HG03103 (cell line): Measurements from ENCODE around the gene WDR20.
"Not testable (repeated sequence)": the region's sequence is repeated elsewhere in the genome, so short reads cannot be mapped to it uniquely, and the experiment has no call there.

Source experiments
- ATAC-seq: cut with Tn5 transposase; IDR thresholded peaks from one replicate; pipeline ENCODE4 v1.9.1; 2021; ENCODE audit warnings: low read depth; ENCODE audit not compliant: unreplicated experiment

Gene WDR20

DNA sequence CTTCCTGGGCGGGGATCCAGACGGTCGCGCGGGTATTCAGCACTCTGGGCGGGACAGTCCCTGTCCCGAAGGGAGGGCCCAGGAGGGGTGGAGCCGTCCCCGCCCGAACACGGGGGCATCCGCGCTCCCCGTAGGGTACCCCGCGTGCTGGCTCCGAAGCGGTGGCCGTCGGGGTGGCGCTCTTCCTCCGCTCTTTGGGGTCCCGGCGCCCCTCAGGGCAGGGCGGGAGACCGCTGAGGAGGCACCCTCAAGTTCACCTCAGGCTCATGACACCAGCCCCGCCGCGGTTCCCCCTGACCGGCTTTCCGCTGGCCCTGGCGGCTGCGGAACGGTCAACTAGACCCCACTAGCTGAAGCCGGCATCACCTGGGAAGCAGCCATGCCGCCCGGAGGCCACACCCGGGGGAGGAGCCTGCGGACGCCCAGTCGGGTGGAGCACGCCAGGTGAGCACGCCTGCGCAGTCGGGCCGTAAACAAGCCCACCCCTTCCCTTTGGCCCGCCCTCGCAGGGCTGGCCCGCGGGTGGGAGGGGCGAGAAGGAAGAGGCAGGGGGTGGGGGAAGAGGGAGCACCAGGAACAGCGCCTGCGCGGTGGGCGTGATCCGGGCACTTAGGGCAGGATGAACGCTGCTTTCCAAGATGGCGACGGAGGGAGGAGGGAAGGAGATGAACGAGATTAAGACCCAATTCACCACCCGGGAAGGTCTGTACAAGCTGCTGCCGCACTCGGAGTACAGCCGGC is at the start of gene WDR20:
TSS of gene WDR20 (plus strand) at position 612 of the 741 bp plus-strand sequence. CDS start at position 639, 27 bp downstream.
- ATAC-seq, result peak; percentile 88

DNA sequence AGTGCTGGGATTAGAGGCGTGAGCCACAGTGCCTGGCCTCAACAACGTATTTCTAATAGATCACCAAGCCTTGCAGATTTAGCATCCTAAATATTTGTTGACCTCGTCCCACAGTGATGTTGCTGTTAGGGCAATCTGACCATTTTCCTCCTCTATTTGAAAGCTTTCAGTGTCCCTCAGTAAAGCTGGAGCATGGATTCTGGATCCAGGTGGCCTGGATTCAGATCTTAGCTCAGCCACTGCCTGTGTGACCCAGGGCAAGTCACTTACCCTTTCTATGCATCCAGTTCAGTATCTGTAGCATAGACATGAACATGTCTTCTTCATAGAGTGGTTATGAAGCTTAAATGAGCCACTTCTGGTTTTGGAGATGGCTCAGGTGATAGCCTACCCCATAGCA is 49.0 kb upstream of the WDR20 start:
- ATAC-seq, result no peak

DNA sequence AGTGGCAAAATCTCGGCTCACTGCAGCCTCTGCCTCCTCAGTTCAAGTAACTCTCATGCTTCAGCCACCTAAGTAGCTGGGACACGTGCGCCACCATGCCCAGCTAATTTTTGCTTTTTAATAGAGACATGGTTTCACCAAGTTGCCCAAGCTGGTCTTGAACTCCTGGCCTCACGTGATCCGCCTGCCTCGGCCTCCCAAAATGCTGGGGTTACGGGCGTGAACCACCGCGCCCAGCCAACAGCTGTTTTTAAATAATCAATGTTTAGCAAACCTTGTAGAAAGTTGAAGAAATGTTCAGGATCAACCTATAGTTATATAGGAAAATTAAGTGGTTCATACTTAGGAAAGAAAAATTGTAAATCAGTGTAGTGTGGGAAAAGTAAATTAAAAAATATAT is 46.9 kb upstream of the WDR20 start:
- ATAC-seq, result no peak

DNA sequence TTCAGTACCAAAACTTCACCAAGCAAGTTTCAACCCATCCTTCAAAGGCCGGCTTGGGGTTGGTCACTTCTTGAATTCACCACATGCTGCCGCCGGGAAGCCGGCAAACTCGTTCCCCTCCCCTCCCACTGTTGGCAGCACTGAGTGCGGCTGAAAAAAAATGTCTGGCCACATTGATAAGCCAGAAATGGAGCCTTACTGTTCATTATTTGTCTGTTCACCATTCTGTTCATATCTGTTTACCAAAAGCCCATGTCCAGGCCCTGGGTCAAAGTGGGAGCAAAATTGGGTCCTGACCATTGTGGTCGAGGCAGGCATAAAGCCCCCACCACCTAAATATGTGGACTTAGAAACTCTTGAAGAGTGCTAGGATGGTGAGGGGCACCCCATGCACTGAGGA is 45.6 kb upstream of the WDR20 start:
- no peak for ATAC-seq

GRCh38 chr14:102095231-102095870 is 44.3 kb upstream of the WDR20 start:
- no peak for ATAC-seq

GRCh38 chr14:102095871-102096568 is 43.7 kb upstream of the WDR20 start:
- ATAC-seq, result no peak

- ATAC-seq, result no peak
These were observed 43.0 kb upstream of the WDR20 start for GRCh38 chr14:102096569-102097188.

- no peak for ATAC-seq
These were observed 42.1 kb upstream of the WDR20 start for GRCh38 chr14:102097441-102098135.

DNA sequence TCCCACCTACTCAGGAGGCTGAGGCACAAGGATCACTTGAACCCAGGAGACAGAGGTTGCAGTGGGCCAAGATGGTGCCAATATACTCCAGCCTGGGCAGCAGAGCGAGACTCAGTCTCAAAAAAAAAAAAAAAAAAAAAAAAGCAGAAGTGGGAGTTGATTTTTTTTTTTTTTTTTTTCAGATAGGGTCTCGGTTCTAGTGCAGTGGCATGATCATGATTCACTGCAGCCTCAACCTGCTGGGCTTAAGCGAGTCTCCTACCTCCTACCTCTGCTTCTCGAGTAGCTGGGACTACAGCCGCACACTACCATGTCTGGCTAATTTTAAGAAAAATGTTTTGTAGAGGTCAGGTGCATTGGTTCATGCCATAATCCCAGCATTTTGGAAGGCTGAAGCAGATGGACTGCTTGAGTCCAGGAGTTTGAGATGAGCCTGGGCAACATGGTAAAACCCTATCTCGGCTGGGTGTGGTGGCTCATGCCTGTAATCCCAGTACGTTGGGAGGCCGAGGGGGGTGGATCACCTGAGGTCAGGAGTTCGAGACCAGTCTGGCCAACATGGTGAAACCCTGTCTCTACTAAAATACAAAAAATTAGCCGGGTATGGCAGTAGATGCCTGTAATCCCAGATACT is 36.5 kb upstream of the WDR20 start:
- ATAC-seq, result peak; percentile 69

- no peak for ATAC-seq
These were observed 34.3 kb upstream of the WDR20 start for GRCh38 chr14:102105369-102105768.

DNA sequence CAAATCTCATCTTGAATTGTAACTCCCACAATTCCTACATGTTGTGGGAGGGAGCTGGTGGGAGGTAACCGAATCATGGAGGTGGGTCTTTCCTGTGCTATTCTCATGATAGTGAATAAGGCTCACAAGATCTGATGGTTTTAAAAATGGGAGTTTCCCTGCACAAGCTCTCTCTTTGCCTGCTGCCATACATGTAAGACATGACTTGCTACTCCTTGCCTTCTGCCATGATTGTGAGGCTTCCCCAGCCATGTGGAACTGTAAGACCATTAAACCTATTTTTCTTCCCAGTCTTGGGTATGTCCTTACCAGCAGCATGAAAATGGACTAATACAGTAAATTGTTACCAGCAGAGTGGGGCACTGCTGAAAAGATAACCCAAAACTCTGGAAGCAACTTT is 30.4 kb upstream of the WDR20 start:
- ATAC-seq, result not testable (repeated sequence)

DNA sequence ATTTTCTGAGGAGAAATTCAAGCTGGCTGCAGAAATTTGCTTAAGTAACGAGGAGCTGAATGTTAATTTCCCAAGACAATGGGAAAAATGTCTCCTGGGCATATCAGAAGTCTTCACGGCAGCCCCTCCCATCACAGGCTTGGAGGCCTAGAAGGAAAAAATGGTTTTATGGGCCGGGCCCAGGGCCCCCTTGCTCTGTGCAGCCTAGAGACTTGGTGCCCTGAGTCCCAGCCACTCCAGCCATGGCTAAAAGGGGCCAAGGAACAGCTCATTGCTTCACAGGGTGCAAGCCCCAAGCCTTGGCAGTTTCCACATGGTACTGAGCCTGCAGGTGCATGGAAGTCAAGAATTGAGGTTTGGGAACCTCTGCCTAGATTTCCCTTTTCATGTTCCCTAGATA is 28.6 kb upstream of the WDR20 start:
- ATAC-seq, result no peak

- no peak for ATAC-seq
These were observed 23.1 kb upstream of the WDR20 start for GRCh38 chr14:102116361-102117180.

GRCh38 chr14:102117852-102118251 is 21.8 kb upstream of the WDR20 start:
- ATAC-seq, result no peak

GRCh38 chr14:102120888-102121287 is 18.8 kb upstream of the WDR20 start:
- ATAC-seq, result no peak

GRCh38 chr14:102121567-102121966 is 18.1 kb upstream of the WDR20 start:
- no peak for ATAC-seq

GRCh38 chr14:102124419-102124818 is 15.3 kb upstream of the WDR20 start:
- ATAC-seq, result no peak

- no peak for ATAC-seq
These were observed 14.2 kb upstream of the WDR20 start for GRCh38 chr14:102125546-102125945.

GRCh38 chr14:102126807-102127455 is 12.8 kb upstream of the WDR20 start:
- no peak for ATAC-seq
